ENCODE results near the gene WNT1. TPM values are rescaled to one million over a fixed set of nuclear protein-coding genes. Genes with fewer than 3 reads are reported as not detected.
A peak's percentile ranks its signal among the peaks of the same experiment; 100 is the strongest.

The WNT1 gene
- not detected in 2 replicates for total RNA-seq (2013; cell fraction: nucleolus; rRNA removed)
- total RNA-seq (2014; rRNA removed): not detected in 2 replicates
- total RNA-seq (2014; rRNA removed; fragmentation: Illumina TruSeq; extraction: Trizol): not detected in 2 replicates
- not detected in 2 replicates for total RNA-seq (2021)
- not detected for polyA plus RNA-seq (2011; ENCODE audit: low read depth)
- polyA plus RNA-seq (2011; rRNA removed): not detected in 2 replicates
- polyA plus RNA-seq (2011; cell fraction: cytosol; rRNA removed): 0.13 TPM in 1 of 2 replicates, not detected in the other
- polyA plus RNA-seq (2011; cell fraction: nucleus; rRNA removed): 0.12 and 0.37 TPM in 2 replicates
- not detected in 2 replicates for polyA plus RNA-seq (2012)
- polyA plus RNA-seq (2014; fragmentation: Illumina TruSeq; extraction: Trizol): not detected in 2 replicates
- not detected for polyA plus RNA-seq (2014; fragmentation: Nextera tagmentation; extraction: Ambion mirVana)
- polyA plus RNA-seq (2014; rRNA removed): not detected in 2 replicates
- not detected for polyA plus RNA-seq (2016; fragmentation: Nextera tagmentation; extraction: Ambion mirVana)
- polyA minus RNA-seq (2011; rRNA and poly(A)+ RNA removed): not detected in 2 replicates
- not detected in 2 replicates for polyA minus RNA-seq (2011; cell fraction: cytosol; rRNA and poly(A)+ RNA removed)
- not detected in 2 replicates for polyA minus RNA-seq (2011; cell fraction: nucleus; rRNA and poly(A)+ RNA removed)
- Bru-seq, nascent RNA: not detected
- BruChase-seq, experiment 1, labeled RNA remaining after a 6-hour chase: not detected
- percentile 15 among the genes with signal in this experiment for BruChase-seq, experiment 2, labeled RNA remaining after a 2-hour chase
- long read RNA-seq, experiment 1: 0 reads
- long read RNA-seq, experiment 2: 0 reads

DNA sequence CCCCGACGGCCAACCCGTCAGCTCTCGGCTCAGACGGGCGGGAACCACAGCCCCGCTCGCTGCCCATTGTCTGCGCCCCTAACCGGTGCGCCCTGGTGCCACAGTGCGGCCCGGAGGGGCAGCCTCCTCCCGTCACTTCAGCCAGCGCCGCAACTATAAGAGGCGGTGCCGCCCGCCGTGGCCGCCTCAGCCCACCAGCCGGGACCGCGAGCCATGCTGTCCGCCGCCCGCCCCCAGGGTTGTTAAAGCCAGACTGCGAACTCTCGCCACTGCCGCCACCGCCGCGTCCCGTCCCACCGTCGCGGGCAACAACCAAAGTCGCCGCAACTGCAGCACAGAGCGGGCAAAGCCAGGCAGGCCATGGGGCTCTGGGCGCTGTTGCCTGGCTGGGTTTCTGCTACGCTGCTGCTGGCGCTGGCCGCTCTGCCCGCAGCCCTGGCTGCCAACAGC lies at the start of gene WNT1:
Gene WNT1 (plus strand): TSS at position 32 of the 450 bp plus-strand sequence. CDS start 329 bp downstream, at position 361.
- 2% methylated on average over 29 of the region's 45 CpGs for WGBS (ENCODE audit: insufficient coverage, insufficient replicate concordance, low lambda C conversion rate, missing lambda C conversion rate)
- no peaks in the 10 kb centered on the region; the same call in 1 of the 2 replicates for H4K20me1 ChIP-seq (ENCODE audit: control insufficient read depth, insufficient read depth)
- in situ Hi-C loops (cut with MboI): no loop called here
- ATAC-seq: peak; percentile 51
- no TSS peak for BruUV-seq (replicated peaks)
- H3K79me2 ChIP-seq (ENCODE audit: control insufficient read depth, insufficient read depth, low read length): no peaks in the 10 kb centered on the region
- no peak within 1 kb of the TSS for H3K9ac ChIP-seq (ENCODE audit: control insufficient read depth, insufficient read depth, low read length)
- H3K36me3 ChIP-seq (ENCODE audit: control insufficient read depth in 2 of 2, insufficient read depth in 2 of 2, low read length in 1 of 2): no peaks in the 10 kb centered on the region
- H2AFZ ChIP-seq (ENCODE audit: control insufficient read depth, low read depth, low read length): peak within 1 kb of the TSS; percentile 63
- ChIA-PET POLR2A (interaction anchor here (0.7 to 1.8 kb wide), 8 partner anchors 10 to 153 kb away, joined by 3 to 12 read pairs (median 4); partner anchors contain the start of genes ARF3, DDX23, FKBP11 and TUBA1B), RAD21 (ENCODE audit: unreplicated experiment) (interaction anchor here (0.8 to 3.4 kb wide), 10 partner anchors 9 to 126 kb away, joined by 3 to 22 read pairs (median 6); partner anchors contain the start of genes ARF3 and DDX23), SMC1A (ENCODE audit: uncharacterized antibody, unreplicated experiment) (interaction anchor here (1.6 to 2.9 kb wide), 5 partner anchors 10 to 126 kb away, joined by 6 to 17 read pairs (median 7); partner anchors contain the start of genes DDX23 and FKBP11), CTCF (interaction anchor here (0.9 to 9.5 kb wide), 21 partner anchors 8 to 128 kb away, joined by 3 to 106 read pairs (median 5); partner anchors contain the start of genes ARF3, DDX23 and FKBP11)
- peaks cover 34% of the 10 kb centered on the region for H3K4me1 ChIP-seq (ENCODE audit: control insufficient read depth, insufficient read depth, low read length)
- H3K27ac ChIP-seq (ENCODE audit: control insufficient read depth, insufficient read depth): no peak within 1 kb of the TSS
- no peak for FAIRE-seq
- H3K27me3 ChIP-seq (replicated peaks in 1 of 2; ENCODE audit: control insufficient read depth in 2 of 2, insufficient read depth in 2 of 2, low read length in 1 of 2): peaks cover 34 to 37% of the 10 kb centered on the region in 2 experiments
- peak within 1 kb of the TSS; percentile 36 for H3K4me2 ChIP-seq (ENCODE audit: control insufficient read depth, insufficient read depth)
- H3K9me3 ChIP-seq (replicated peaks; ENCODE audit: control insufficient read depth, insufficient read depth, low read length): no peaks in the 10 kb centered on the region
- intact Hi-C loops (cut with micrococcal nuclease; ENCODE audit: unreplicated experiment): loop anchor here (2.0 kb wide), 1 partner anchor 54 kb away; the partner anchor contains the start of gene FKBP11
- TF ChIP-seq, protein P1, sequence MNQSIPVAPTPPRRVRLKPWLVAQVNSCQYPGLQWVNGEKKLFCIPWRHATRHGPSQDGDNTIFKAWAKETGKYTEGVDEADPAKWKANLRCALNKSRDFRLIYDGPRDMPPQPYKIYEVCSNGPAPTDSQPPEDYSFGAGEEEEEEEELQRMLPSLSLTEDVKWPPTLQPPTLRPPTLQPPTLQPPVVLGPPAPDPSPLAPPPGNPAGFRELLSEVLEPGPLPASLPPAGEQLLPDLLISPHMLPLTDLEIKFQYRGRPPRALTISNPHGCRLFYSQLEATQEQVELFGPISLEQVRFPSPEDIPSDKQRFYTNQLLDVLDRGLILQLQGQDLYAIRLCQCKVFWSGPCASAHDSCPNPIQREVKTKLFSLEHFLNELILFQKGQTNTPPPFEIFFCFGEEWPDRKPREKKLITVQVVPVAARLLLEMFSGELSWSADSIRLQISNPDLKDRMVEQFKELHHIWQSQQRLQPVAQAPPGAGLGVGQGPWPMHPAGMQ (IDR thresholded peaks at IDR 0.05; ENCODE audit: borderline replicate concordance): no peak
- TF ChIP-seq IRF4 (IDR thresholded peaks at IDR 0.05; ENCODE audit: low read depth, low read length) (no peak), SMARCA5 (IDR thresholded peaks at IDR 0.05) (0 out of 2 replicates have a peak, but pooled peaks have one; percentile 9), SUZ12 (IDR thresholded peaks at IDR 0.05; ENCODE audit: unreplicated experiment) (peak; percentile 58), HDAC6 (IDR thresholded peaks at IDR 0.05; ENCODE audit: unreplicated experiment) (peak; percentile 76), PBX3 (IDR thresholded peaks at IDR 0.05; ENCODE audit: insufficient replicate concordance, low read depth, low read length) (no peak), MTA3 (IDR thresholded peaks at IDR 0.05; ENCODE audit: borderline replicate concordance, low read length) (no peak), BACH1 (IDR thresholded peaks at IDR 0.05; ENCODE audit: borderline replicate concordance) (0 out of 2 replicates have a peak, but pooled peaks have one; percentile 7), YY1 (IDR thresholded peaks at IDR 0.05; ENCODE audit: low read depth, low read length) (no peak), YBX1 (IDR thresholded peaks at IDR 0.05) (no peak), BCLAF1 (IDR thresholded peaks at IDR 0.05) (no peak), CHD4 (IDR thresholded peaks at IDR 0.05) (no peak)
- peak within 1 kb of the TSS; percentile 61; the same call in 1 of the 2 replicates for H3K4me3 ChIP-seq
- no peak for DNase-seq (ENCODE audit: low read depth, low spot score)

Data from GM12878 (cell line).